Stimulated activated CD4-positive, alpha-beta T cell treated with anti-CD3 and anti-CD28 coated beads, Interleukin-1b, Interleukin-23, amount 100 ng/mL, for 24 hours (primary cell): ENCODE data around the gene NEMP2.
"Not testable (repeated sequence)": the region's sequence is repeated elsewhere in the genome, so short reads cannot be mapped to it uniquely, and the experiment has no call there.

Source experiments
- DNase-seq, 4 experiments: peaks; one replicate each; pipeline ENCODE4 v3.0.0-alpha.2; 2020; ENCODE audit warnings: low read depth in 4 of 4, low spot score in 1 of 4

Gene NEMP2

GRCh38 chr2:190526105-190526750 is 8.3 kb downstream of the NEMP2 start:
- no peak for DNase-seq

GRCh38 chr2:190524928-190525327 is 9.6 kb downstream of the NEMP2 start:
- no peak for DNase-seq

GRCh38 chr2:190519975-190520767 is 14.4 kb downstream of the NEMP2 start:
- no peak for DNase-seq

- no peak for DNase-seq
Observed at GRCh38 chr2:190517468-190517867, 17.1 kb downstream of the NEMP2 start.

GRCh38 chr2:190515687-190516086 is 18.8 kb downstream of the NEMP2 start:
- no peak for DNase-seq

- no peak for DNase-seq
Observed at GRCh38 chr2:190514676-190515075, 19.8 kb downstream of the NEMP2 start.

GRCh38 chr2:190513877-190514276 is 20.6 kb downstream of the NEMP2 start:
- DNase-seq, result no peak

- DNase-seq, result no peak
Observed at GRCh38 chr2:190512539-190513095, 21.9 kb downstream of the NEMP2 start.

GRCh38 chr2:190511104-190511503 is 23.4 kb downstream of the NEMP2 start:
- DNase-seq, result no peak

- not testable (repeated sequence) for DNase-seq
Observed at GRCh38 chr2:190509895-190510294, 24.6 kb downstream of the NEMP2 start.

- no peak for DNase-seq
Observed at GRCh38 chr2:190507135-190507534, 27.4 kb downstream of the NEMP2 start.

- no peak for DNase-seq
Observed at GRCh38 chr2:190506666-190507065, 27.9 kb downstream of the NEMP2 start.

GRCh38 chr2:190505696-190506095 is 28.8 kb downstream of the NEMP2 start:
- no peak for DNase-seq

GRCh38 chr2:190504912-190505311 is 29.6 kb downstream of the NEMP2 start:
- DNase-seq, result no peak

GRCh38 chr2:190503088-190503487 is 31.4 kb downstream of the NEMP2 start:
- DNase-seq, result no peak

- no peak for DNase-seq
Observed at GRCh38 chr2:190501702-190502407, 32.7 kb downstream of the NEMP2 start.

- no peak for DNase-seq
Observed at GRCh38 chr2:190501231-190501630, 33.3 kb downstream of the NEMP2 start.

GRCh38 chr2:190500054-190500502 is 34.4 kb downstream of the NEMP2 start:
- DNase-seq, result no peak

GRCh38 chr2:190499273-190499672 is 35.2 kb downstream of the NEMP2 start:
- DNase-seq, result no peak

GRCh38 chr2:190497428-190497827 is 37.1 kb downstream of the NEMP2 start:
- no peak for DNase-seq

GRCh38 chr2:190494600-190495227 is 39.8 kb downstream of the NEMP2 start:
- not testable (repeated sequence) for DNase-seq
